Pancreas (tissue), 10 donors: ENCODE measurements around the gene FOXB1. TPM values are rescaled to one million over a fixed set of nuclear protein-coding genes. Genes with fewer than 3 reads are reported as not detected.

Experiments
- ATAC-seq, 4 donors: fragments of 200-7000 bp; cut with Tn5 transposase; one replicate each; pipeline versions ENCODE4 v1.8.0 to v1.9.1; 2020; ENCODE audit warnings: mild to moderate bottlenecking in 4 of 4, moderate library complexity in 4 of 4
- DNase-seq, 6 donors: peaks; one replicate each; pipeline ENCODE4 v3.0.0-alpha.2; 2020
- FAIRE-seq: peaks from 2 replicates; lab custom pipeline; 2012; peaks lifted over from hg19 to GRCh38; lab: Jason Lieb, UNC
- H3K27ac ChIP-seq, 4 donors: fragments of 200-600 bp; sonication (generic); 1 replicate in 3 of 4; 2 replicates in 1 of 4; pipeline versions ENCODE4 v1.5.0 to v1.8.0; 2020
- H3K27me3 ChIP-seq, 4 donors: fragments of 200-600 bp; one replicate each; pipeline ENCODE4 v1.8.0; 2021
- H3K36me3 ChIP-seq, 3 donors: fragments of 200-600 bp; sonication (generic) in 1 of 3; one replicate each; pipeline versions ENCODE4 v1.5.0 to v1.8.0; 2020 to 2021
- H3K4me1 ChIP-seq, 3 donors: fragments of 200-600 bp; one replicate each; pipeline ENCODE4 v1.8.0; 2021
- H3K4me3 ChIP-seq, 4 donors: fragments of 200-600 bp; sonication (generic) in 2 of 4; one replicate each; pipeline versions ENCODE4 v1.5.0 to v1.8.0; 2020 to 2021
- H3K9me3 ChIP-seq, 4 donors: fragments of 200-600 bp; one replicate each; pipeline ENCODE4 v1.8.0; 2021
- CTCF ChIP-seq, 4 donors: fragments of 200-600 bp; sonication (generic) in 3 of 4; IDR thresholded peaks; one replicate each; pipeline versions ENCODE4 v1.5.0 to v1.8.0; 2021; ENCODE audit warnings: antibody characterized with exemption in 4 of 4
- WGBS, 2 donors: extraction: QIAGEN DNeasy Blood & Tissue Kit; methylation state at CpG; one replicate each; pipeline ENCODE4 v1.1.7; 2013; 5-methylcytosine and 5-hydroxymethylcytosine counted together
- intact Hi-C, 3 donors: fragments of 100-400 bp; cut with DNase I; formaldehyde crosslinking; loops; one replicate each; pipeline versions ENCODE4 v1.11.1 to v1.14.2; 2022
- polyA plus RNA-seq, 2 donors: library from polyadenylated mRNA; stranded (reverse); fragments of 200-250 nt; gene quantifications; one replicate each; pipeline ENCODE4 v1.2.3, GENCODE V29; 2013
- total RNA-seq, 6 donors: library from RNA; stranded (reverse); fragmentation: NEBNext Ultra II Directional in 4 of 6; extraction: Animal tissue kit (Norgen Biotek cat#: 25700) in 4 of 6; gene quantifications; one replicate each; pipeline versions ENCODE4 v1.2.1 to v1.2.4, GENCODE V29; 2021 to 2023
- donor health status: healthy with polysubstance abuse.
- donor health status: DM: no; HTN: no; CAD: no; lungs with moderate emphysema.
- donor health status: DM: no; HTN: no; CAD: no.
- donor health status: control.
- donor health status: control.
- donor health status: Bipolar disorder and iron deficiency.
- donor health status: DM: yes; HTN: yes; CAD: no.
- donor health status: DM: no; HTN: no; CAD: no.
- donor health status: DM: no; HTN: no; CAD: no.
- donor health status: DM: yes; HTN: yes; CAD: no.

The FOXB1 gene
- total and polyA plus RNA-seq, 8 donors: not detected

- Histone ChIP-seq H3K27me3 (peaks cover 14 to 98% (median 33%) of the 10 kb centered on the region in 4 donors), H3K36me3 (no peaks in the 10 kb centered on the region), H3K27ac (no peak overlapping the region), H3K4me1 (peaks cover 0 to 4% (median 3%) of the 10 kb centered on the region in 3 donors), H3K9me3 (no peaks in the 10 kb centered on the region), H3K4me3 (no peak overlapping the region)
- no peak for TF ChIP-seq CTCF (IDR thresholded peaks at IDR 0.05)
- ATAC-seq: no peak
- intact Hi-C loops: no loop called here
- no peak for DNase-seq
- WGBS, 2 donors: 13 to 17% methylated on average over 8 of the region's 8 CpGs
- FAIRE-seq: no peak
Measured at GRCh38 chr15:59998305-59998949, 5.7 kb upstream of the FOXB1 start.

- Histone ChIP-seq H3K9me3 (no peaks in the 10 kb centered on the region), H3K27ac (no peak overlapping the region), H3K4me1 (peaks cover 0 to 4% (median 3%) of the 10 kb centered on the region in 3 donors), H3K36me3 (no peaks in the 10 kb centered on the region), H3K4me3 (no peak overlapping the region), H3K27me3 (peaks cover 14 to 97% (median 30%) of the 10 kb centered on the region in 4 donors)
- intact Hi-C loops: no loop called here
- WGBS, 2 donors: 6 to 8% methylated on average over 6 of the region's 6 CpGs
- no peak for ATAC-seq
- DNase-seq: no peak
- no peak for TF ChIP-seq CTCF (IDR thresholded peaks at IDR 0.05)
- FAIRE-seq: no peak
Measured at GRCh38 chr15:59998950-59999611, 5.0 kb upstream of the FOXB1 start.

- H3K27me3 ChIP-seq: peaks cover 14 to 98% (median 29%) of the 10 kb centered on the region in 4 donors
- TF ChIP-seq CTCF (IDR thresholded peaks at IDR 0.05): no peak
- DNase-seq (no peak), FAIRE-seq (no peak), ATAC-seq (no peak)
- no peaks in the 10 kb centered on the region for H3K9me3 ChIP-seq
- no peak overlapping the region for H3K27ac ChIP-seq
- WGBS, 2 donors: 5 to 7% methylated on average over 24 to 28 of the region's 28 CpGs
- intact Hi-C loops: no loop called here
- peaks cover 0 to 5% (median 4%) of the 10 kb centered on the region in 3 donors for H3K4me1 ChIP-seq
- H3K36me3 ChIP-seq: no peaks in the 10 kb centered on the region
- H3K4me3 ChIP-seq: no peak overlapping the region
Measured at GRCh38 chr15:59999612-60000112, 4.4 kb upstream of the FOXB1 start.

- DNase-seq: no peak
Measured at GRCh38 chr15:60000113-60000823, 3.8 kb upstream of the FOXB1 start.

More at GRCh38 chr15:60000113-60000823, 3.8 kb upstream of the FOXB1 start:
- peaks cover 14 to 97% (median 32%) of the 10 kb centered on the region in 4 donors for H3K27me3 ChIP-seq
- H3K4me3 ChIP-seq: no peak overlapping the region
- peak in 2 of 4 donors; percentile 8 to 37 for ATAC-seq
- no peaks in the 10 kb centered on the region for H3K9me3 ChIP-seq
- WGBS, 2 donors: 7 to 8% methylated on average over 32 to 33 of the region's 33 CpGs
- no peaks in the 10 kb centered on the region for H3K36me3 ChIP-seq
- no peak for FAIRE-seq
- intact Hi-C loops: no loop called here
- TF ChIP-seq CTCF (IDR thresholded peaks at IDR 0.05): no peak
- no peak overlapping the region for H3K27ac ChIP-seq
- H3K4me1 ChIP-seq: peaks cover 0 to 11% (median 9%) of the 10 kb centered on the region in 3 donors
